ENCODE data around the gene HMGCLL1. TPM values are rescaled to one million over a fixed set of nuclear protein-coding genes. Genes with fewer than 3 reads are reported as not detected.

HMGCLL1 gene
- total and polyA plus RNA-seq, 2 donors (not counting 3 experiments of a cell fraction or from before 2014, with no cell fraction given) = not detected

GRCh38 chr6:55562318-55562717, 16.7 kb downstream of the HMGCLL1 start:
- no peaks in the 10 kb centered on the region for H3K27me3 ChIP-seq (ENCODE audit: control insufficient read depth in 2 of 2, insufficient read depth in 2 of 2, low read length in 2 of 2)
- BruUV-seq (replicated peaks) = no TSS peak
- no peak overlapping the region for H2AFZ ChIP-seq (ENCODE audit: low read depth, low read length)
- H3K4me2 ChIP-seq (ENCODE audit: insufficient read depth, low read length) = no peak overlapping the region
- no peaks in the 10 kb centered on the region for H3K79me2 ChIP-seq (ENCODE audit: control insufficient read depth, insufficient read depth, low read length)
- FAIRE-seq (no peak), DNase-seq (ENCODE audit: low read depth, low spot score) (no peak)
- H3K27ac ChIP-seq (ENCODE audit: insufficient read depth, low read depth, low read length) = no peak overlapping the region
- H3K9me1 ChIP-seq (replicated peaks; ENCODE audit: control insufficient read depth, extremely low read depth, insufficient read depth, low read length) = no peaks in the 10 kb centered on the region
- no peaks in the 10 kb centered on the region for H3K36me3 ChIP-seq (ENCODE audit: control insufficient read depth in 2 of 2, extremely low read depth in 1 of 2, insufficient read depth in 2 of 2, low read length in 2 of 2)
- H3K4me1 ChIP-seq (ENCODE audit: control insufficient read depth, extremely low read depth, insufficient read depth, low read length) = no peaks in the 10 kb centered on the region
- dilution Hi-C loops (cut with MboI; ENCODE audit: extremely low pct_ligation_motif_present, low sequenced_read_pairs) = no loop called here
- intact Hi-C loops (cut with micrococcal nuclease) = no loop called here
- no peaks in the 10 kb centered on the region for H4K20me1 ChIP-seq (replicated peaks; ENCODE audit: control insufficient read depth, extremely low read depth, insufficient read depth, low read length)
- no peaks in the 10 kb centered on the region for H3K9me3 ChIP-seq (replicated peaks; ENCODE audit: control insufficient read depth, insufficient read depth, low read length)
- no peak overlapping the region for H3K9ac ChIP-seq (replicated peaks; ENCODE audit: extremely low read depth, insufficient read depth, low read length)
- no peak overlapping the region for H3K4me3 ChIP-seq (replicated peaks in 1 of 3; ENCODE audit: insufficient read depth in 1 of 3, low read depth in 1 of 3, low read length in 3 of 3)
- ChIA-PET POLR2A (no interaction called here), CTCF (no interaction called here)
- TF ChIP-seq POLR2AphosphoS5 (IDR thresholded peaks at IDR 0.05; ENCODE audit: insufficient read depth, low read depth, low read length) (no peak), MYC (IDR thresholded peaks at IDR 0.05; ENCODE audit: low read depth, low read length) (no peak), CTCF (IDR thresholded peaks at IDR 0.05; ENCODE audit: extremely low read depth in 1 of 2, insufficient read depth in 1 of 2, low read depth in 1 of 2, low read length in 2 of 2) (no peak), EZH2 (IDR thresholded peaks at IDR 0.05; ENCODE audit: borderline replicate concordance, low read depth, low read length, severe bottlenecking) (no peak), FOS (IDR thresholded peaks at IDR 0.05; ENCODE audit: borderline replicate concordance, insufficient read depth, low read length) (no peak), GATA2 (IDR thresholded peaks at IDR 0.05; ENCODE audit: insufficient read depth, insufficient read length, low read depth, low read length) (no peak), JUN (IDR thresholded peaks at IDR 0.05; ENCODE audit: borderline replicate concordance, insufficient read depth, insufficient read length, low read depth) (no peak), POLR2A (IDR thresholded peaks at IDR 0.05; ENCODE audit: low read depth, low read length) (no peak)
- TF ChIP-seq, protein P1, sequence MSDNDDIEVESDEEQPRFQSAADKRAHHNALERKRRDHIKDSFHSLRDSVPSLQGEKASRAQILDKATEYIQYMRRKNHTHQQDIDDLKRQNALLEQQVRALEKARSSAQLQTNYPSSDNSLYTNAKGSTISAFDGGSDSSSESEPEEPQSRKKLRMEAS (IDR thresholded peaks at IDR 0.05; ENCODE audit: insufficient read depth, insufficient read length) = no peak
